SK-N-DZ (cell line): ENCODE data around the gene DHFR. TPM values are rescaled to one million over a fixed set of nuclear protein-coding genes. Genes with fewer than 3 reads are reported as not detected.
A peak's percentile ranks its signal among the peaks of the same experiment; 100 is the strongest.
"Not testable (repeated sequence)": the region's sequence is repeated elsewhere in the genome, so short reads cannot be mapped to it uniquely, and the experiment has no call there.

ENCODE experiments used
- DNase-seq: peaks from one replicate; pipeline ENCODE4 v3.0.0-alpha.2; 2015; ENCODE audit warnings: low spot score
- polyA plus RNA-seq, 2 experiments: library from polyadenylated mRNA; depleted of rRNA; stranded (reverse); fragments of >200 nt; gene quantifications; 2 replicates each; pipeline ENCODE4 v1.2.3, GENCODE V29; 2014

DHFR gene
- polyA plus RNA-seq (2014; cell fraction: cytosol; rRNA removed), result 196 and 221 TPM in 2 replicates
- polyA plus RNA-seq (2014; cell fraction: nucleus; rRNA removed), result 81.9 and 86.3 TPM in 2 replicates

DNA sequence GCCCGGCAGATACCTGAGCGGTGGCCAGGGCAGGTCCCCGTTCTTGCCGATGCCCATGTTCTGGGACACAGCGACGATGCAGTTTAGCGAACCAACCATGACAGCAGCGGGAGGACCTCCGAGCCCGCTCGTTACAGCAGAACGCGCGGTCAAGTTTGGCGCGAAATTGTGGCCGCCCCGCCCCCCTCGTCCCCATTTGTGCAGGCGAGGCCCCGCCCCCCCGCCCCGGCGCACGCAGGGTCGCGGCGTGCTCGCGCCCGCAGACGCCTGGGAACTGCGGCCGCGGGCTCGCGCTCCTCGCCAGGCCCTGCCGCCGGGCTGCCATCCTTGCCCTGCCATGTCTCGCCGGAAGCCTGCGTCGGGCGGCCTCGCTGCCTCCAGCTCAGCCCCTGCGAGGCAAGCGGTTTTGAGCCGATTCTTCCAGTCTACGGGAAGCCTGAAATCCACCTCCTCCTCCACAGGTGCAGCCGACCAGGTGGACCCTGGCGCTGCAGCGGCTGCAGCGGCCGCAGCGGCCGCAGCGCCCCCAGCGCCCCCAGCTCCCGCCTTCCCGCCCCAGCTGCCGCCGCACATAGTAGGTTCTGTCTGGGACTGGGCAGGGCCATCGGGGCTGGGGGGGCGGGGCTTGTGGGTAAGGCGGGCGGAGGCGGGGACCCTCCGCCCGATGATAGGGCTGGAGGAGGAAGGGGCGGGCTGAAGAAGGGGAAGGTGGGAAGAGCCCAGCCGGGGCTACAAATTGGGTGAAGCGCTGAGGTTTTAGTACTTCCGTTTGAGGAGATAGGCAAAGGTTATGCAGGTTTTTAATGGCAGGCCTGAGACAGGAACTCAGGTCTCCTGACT is at the start of gene DHFR, which contains the start of gene MSH3:
DHFR (minus strand) TSS at position 593 of the 840 bp plus-strand sequence; CDS start at position 99, 494 bp downstream.
MSH3 (plus strand) TSS at position 262 of the 840 bp plus-strand sequence; CDS start at position 338, 76 bp downstream.
- peak; percentile 96 for DNase-seq

DNA sequence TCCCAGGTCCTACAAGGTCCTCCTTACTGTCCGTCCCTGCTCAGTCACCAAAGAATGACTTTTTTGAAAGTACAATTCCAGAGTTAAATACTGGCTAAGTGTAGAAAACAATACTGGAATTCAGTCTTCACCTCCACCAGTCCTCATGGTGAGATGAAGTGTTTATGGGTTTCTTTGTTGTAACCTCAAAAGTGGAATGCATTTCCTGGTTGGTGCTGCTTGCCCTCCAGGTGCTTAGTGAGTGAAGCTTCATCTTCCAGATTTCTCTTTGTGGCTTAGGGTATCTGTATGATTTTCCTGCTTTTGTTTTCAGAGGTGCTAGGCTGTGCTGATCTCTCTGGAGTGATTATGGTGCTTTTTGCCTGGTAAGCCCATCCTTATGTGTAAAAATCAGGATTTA is 49.4 kb upstream of the DHFR start:
- DNase-seq, result no peak

DNA sequence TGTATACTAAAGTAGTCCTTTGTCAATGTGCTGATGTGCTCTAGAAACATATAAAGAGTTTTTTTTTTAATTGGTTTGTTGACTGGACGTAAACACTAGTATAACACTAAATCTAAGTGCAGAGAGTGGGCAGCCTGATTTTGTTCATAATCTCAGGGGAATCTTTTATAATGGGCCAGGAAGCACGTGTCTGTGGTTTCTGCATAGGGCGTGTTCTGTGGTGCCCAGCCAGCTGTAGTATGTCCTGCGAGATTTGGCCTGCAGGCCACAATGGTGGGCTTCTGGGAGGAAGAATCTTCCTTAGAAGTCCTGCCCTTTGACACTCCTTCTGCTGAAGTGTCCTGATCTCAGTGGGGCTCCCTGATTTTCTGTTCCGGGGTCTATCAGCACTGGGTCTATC is 49.0 kb upstream of the DHFR start:
- no peak for DNase-seq

- DNase-seq, result no peak
Measured at GRCh38 chr5:80703291-80703690, 48.5 kb upstream of the DHFR start.

DNA sequence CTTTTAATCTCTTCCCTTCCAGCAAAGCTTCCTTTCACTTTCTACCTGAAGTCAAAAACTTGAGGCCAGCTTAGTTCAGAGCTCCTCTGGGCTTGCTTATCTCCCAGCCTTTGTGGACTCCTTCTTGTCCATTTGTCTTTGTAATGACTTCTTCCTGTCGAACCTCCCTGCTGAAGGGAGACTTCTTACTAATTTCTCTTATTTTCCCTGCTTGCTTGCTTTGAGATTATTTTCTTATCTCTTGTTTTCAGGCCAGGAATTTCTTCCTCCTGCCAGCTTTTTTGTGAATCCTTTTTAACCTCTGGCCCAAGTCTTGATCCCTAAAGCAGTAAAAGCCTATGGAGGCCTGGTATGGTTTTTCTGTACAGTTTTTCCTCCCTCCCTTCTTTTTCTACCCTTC is 46.8 kb upstream of the DHFR start:
- DNase-seq, result no peak

- no peak for DNase-seq
Measured at GRCh38 chr5:80698369-80698768, 43.6 kb upstream of the DHFR start.

GRCh38 chr5:80697100-80697499 is 42.3 kb upstream of the DHFR start:
- no peak for DNase-seq

GRCh38 chr5:80696450-80696849 is 41.7 kb upstream of the DHFR start:
- no peak for DNase-seq

DNA sequence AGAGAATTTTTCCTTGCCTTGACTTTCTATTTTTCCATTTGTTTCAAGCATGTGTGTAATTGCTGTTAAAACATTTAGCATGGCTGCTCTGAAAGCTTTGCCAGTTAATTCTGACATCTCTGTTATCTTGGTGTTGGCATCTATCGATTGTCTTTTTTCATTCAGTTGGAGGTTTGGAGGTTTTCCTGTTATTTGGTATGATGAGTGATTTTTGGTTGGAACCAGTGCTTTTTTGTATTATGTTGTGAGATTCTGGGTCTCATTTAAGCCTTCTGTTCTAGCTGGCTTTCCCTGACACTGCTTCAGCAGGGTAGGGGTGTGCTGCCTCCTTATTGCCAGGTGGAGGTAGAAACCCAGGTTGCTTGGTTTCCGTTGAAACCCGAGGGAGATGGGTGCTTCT is 40.9 kb upstream of the DHFR start:
- no peak for DNase-seq

DNA sequence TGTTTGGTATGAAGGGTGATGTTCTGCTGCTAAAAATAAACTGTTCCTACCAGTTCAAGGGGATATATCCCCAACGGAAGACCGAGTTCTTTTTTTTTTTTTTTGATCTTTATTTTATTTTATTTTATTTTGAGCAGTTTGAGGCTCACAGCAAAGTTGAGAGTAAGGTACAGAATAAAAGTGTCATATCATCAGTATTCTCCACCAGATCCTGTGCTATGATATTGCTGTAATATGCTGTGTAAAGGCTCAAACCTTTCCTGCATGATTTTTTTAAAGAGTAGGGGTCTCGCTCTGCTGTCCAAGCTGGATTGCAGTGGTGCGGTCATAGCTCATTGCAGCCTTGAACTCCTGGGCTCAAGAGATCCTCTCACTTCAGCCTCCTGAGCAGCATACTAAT is 34.8 kb upstream of the DHFR start:
- no peak for DNase-seq

DNA sequence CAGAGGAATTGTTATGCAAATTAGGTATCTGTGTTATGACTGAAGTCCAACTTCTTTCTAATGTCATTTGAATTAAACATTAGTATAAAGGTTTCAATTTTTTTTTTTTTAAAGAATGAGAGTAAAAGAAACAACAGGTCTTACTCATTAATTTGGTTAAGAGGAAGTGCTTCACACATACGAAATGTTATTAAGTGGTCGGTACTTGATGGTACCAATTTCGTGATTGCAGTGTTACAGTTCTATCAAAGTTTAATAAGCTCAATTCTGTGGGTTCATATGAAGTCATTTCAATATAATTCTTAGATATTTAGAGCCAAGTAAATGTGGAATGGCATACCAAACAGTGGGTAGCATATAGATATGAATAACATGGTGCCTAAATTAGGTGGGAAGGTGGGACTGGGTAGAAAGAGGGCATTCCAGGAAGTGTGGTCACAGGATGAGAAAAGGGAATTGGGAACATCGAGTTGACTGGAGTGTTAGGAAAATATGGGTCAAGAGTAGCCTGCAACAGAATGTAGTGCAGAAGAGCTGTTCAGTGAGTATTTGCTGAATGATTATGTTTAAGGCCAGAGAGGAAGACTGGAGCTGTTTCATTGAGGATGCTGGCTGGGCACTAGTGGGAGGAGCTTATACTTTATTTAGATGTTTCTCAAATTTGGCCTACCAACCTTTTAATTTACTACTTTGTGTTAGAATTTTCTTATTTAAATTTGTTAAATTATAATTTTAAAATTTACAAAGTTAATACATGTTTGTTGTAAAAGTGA is 34.1 kb upstream of the DHFR start:
- DNase-seq, result no peak

- peak; percentile 15 for DNase-seq
Measured at GRCh38 chr5:80686757-80687156, 32.0 kb upstream of the DHFR start.

DNA sequence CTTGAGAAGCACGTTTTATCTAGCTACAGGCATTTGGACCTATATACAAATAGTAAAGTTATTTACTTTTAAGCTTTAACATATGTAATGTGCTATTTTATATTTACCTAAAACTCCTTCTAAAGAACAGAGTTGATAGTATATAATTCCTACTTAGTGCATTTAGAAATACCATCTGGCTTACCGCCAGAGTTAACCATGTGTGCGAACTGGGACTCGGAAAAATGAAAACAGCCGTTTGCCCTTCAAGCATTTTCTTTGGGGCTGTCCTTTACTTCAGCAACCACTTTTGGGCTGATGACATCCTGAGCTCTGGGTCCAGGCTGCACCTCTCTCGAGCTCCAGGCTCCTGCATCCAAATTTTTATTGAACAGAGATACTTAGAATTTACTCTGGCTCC is 21.9 kb upstream of the DHFR start:
- DNase-seq, result no peak

DNA sequence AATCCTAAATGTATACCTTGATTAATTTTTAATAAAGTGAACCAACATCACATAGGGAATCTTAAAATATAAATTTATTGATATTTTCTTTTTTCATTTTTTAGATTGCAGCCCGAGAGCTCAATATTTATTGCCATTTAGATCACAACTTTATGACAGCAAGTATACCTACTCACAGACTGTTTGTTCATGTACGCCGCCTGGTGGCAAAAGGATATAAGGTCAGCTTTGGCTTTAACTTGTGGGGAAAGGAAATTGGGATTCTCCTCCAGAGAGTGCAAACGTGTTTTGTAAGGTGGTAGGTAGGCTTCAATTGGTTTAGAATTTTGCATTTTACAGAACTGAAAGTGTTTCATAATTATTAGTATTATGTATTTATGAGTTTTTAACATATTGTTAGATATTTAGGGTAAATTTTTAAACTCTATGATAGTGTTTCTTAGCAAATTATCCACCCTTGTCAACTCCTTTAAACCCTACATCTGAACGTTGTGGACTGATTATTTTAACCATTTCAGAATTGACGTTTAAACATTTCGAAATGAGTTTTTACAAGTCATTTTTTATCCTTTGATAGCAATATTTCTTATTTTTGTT is 17.5 kb upstream of the DHFR start:
- DNase-seq, result peak; percentile 70

DNA sequence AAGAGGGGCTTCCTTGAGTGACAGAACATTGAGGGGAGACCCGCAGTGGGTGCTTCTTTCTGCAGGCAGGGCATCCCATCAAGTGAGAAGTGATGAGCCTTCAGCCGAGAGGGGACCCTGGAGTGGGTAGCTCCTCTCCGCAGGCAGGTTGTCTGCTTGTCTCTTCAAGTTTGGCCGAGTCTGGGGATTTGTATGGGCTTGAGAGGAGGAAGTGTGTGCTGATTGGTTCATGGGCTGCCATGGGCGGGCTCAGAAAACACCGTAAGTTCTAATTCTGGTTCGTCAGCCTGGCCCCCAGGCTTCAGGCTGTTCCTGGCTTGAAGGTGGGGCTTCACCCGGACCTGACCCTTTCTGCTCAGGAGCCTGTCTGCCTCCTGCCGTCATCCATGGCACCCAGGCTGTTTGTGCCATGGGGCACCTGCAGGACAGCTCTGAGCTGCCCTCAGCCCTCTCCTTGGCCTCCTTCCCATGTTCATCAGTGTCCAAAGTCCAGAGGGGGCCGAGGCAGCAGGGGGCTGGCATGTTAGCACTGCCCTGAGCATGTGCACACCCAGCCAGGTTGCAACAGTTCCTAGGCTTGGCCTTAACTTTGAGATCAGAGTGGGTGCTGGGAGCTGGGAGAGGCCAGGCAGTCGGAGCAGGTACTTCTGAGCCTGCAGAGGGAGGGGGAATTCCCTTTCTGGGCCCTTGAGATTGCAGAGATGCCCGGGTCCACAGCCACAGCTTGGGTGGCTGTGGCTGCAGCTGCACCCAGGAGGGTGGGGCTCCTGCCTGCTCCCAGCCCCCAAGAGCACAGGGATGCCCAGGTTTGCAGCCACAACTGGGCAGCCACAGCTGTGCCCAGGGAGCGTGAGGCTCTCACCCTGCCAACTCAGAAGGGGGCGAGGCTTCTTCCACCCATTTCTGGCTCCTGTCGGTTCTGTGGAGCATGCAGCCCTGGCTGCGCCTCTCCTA is 13.5 kb upstream of the DHFR start:
- DNase-seq, result no peak

DNA sequence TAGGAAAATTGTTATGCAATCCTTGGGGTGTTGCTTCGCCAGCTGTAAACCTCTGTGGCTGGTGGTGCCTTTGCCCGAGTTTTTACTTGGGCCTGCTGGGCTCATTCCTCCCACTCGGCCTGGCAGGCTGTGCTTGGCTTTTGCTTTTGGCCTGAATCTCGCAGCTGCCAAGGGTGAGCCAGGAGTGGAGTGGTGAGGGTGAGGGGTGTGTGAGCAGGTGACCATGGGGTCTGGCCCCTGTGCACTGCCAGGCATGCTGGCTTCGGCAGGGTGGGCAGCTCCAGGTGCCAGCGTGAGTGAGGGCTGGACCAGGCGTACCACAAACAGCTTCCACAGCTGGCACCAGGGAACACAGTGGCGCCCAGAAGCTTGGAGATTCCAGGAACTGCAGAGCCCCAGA is 12.6 kb upstream of the DHFR start:
- DNase-seq, result no peak

- no peak for DNase-seq
Measured at GRCh38 chr5:80665057-80665456, 10.3 kb upstream of the DHFR start.

- DNase-seq, result no peak
Measured at GRCh38 chr5:80662108-80662507, 7.3 kb upstream of the DHFR start.

- not testable (repeated sequence) for DNase-seq
Measured at GRCh38 chr5:80660661-80661060, 5.9 kb upstream of the DHFR start.

DNA sequence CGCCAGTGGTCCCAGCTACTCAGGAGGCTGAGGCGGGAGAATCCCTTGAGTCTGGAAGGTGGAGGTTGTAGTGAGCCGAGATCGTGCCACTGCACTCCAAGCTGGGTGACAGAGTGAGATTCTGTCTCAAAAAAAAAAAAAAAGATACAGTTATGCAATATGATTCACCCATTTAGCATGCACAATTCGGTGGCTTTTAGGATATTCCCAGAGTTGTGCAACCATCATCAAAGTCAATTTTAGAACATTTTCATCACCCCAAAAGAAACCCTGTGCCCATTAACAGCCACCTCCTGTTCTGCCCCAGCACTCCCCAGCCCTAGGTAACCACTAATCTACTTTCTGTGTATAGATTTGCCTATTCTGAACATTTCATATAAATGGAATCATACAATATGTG is 4.3 kb upstream of the DHFR start:
- DNase-seq, result no peak

DNA sequence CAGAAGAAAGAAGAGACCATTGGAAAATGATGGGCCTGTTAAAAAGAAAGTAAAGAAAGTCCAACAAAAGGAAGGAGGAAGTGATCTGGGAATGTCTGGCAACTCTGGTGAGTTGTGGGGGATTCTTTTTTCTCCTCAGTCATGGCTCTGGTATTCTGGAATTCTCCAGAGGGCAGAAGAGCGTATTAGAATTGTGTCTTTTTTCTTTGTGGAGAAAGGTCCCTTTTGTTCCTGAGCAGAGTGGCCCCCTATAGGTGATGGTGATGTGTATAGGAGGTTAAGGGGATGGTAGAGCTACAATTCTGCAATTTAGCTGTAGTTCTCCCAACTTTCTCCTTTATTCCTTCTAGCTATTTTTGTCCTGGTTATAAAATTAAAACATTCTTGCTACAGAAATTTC is 1.6 kb upstream of the DHFR start:
- DNase-seq, result no peak
